Fibroblast of villous mesenchyme (primary cell): ENCODE results near the gene PFDN6. TPM values are rescaled to one million over a fixed set of nuclear protein-coding genes. Genes with fewer than 3 reads are reported as not detected.
A peak's percentile ranks its signal among the peaks of the same experiment; 100 is the strongest.

Experiments
- DNase-seq: peaks from one replicate; pipeline ENCODE4 v3.0.0-alpha.2; 2010; ENCODE audit warnings: low read depth
- H3K4me3 ChIP-seq: 2 replicates; pipeline ENCODE4 v1.5.1; 2011; ENCODE audit warnings: low read depth, mild to moderate bottlenecking, low read length
- CTCF ChIP-seq: IDR thresholded peaks from 2 replicates; pipeline ENCODE4 v1.5.1; 2012; ENCODE audit warnings: low read depth, mild to moderate bottlenecking, low read length; ENCODE audit not compliant: insufficient read depth
- total RNA-seq: library from RNA; depleted of rRNA; stranded (reverse); fragments of >200 nt; gene quantifications from 2 replicates; pipeline ENCODE4 v1.2.3, GENCODE V29; 2012

PFDN6 gene
- total RNA-seq, 1 donor: 34.5 TPM

DNA sequence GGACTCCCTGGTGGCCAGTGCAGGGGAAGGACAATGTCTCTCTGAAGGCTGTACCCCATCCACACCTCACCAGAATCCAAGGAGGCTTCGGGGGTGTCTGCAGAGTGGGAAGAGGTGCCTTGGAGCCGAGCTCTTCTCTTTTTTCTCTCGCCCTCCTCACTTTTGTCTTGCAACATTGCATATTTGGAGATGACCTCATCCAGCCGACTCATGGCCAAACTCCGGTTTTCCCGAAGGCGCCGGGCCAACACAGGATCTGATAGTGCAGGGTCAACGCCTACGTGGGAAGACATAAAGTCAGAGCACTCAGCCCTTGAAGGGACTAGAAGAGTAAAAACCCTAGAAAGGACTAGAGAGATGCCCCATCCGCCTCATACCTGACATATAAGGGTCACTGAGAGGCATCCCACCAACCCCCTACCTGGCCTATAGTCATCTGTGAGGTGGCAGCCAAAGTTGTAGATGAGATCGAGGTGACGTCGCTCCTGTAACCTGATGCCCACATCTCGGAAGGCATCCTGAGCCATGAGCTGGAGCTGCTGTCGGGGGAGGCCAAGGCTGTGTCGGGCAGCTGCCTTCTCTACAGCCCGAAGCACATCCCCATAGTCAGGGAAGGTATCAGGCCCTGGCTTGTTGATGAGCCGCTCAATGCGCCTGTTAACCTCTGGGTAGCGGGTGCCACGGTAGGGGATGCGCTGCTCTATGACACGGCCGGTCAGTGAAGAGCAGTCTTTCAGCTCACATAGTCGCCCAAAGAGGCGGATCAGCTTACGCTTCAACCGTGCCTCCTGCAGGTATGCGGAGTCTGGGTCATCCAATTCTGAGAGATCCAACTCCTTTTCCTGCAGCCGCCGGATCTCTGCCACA is 31.1 kb downstream of the PFDN6 start:
- H3K4me3 ChIP-seq: peak overlapping the region; percentile 28
- no peak for TF ChIP-seq CTCF
- peak; percentile 96 for DNase-seq

GRCh38 chr6:33321227-33321626 is 31.8 kb downstream of the PFDN6 start:
- DNase-seq: no peak
- TF ChIP-seq CTCF: no peak
- H3K4me3 ChIP-seq: peak overlapping the region; percentile 79

GRCh38 chr6:33323623-33323948 is 34.2 kb downstream of the PFDN6 start:
- no peak for DNase-seq
- peak overlapping the region; percentile 79 for H3K4me3 ChIP-seq
- TF ChIP-seq CTCF: no peak

DNA sequence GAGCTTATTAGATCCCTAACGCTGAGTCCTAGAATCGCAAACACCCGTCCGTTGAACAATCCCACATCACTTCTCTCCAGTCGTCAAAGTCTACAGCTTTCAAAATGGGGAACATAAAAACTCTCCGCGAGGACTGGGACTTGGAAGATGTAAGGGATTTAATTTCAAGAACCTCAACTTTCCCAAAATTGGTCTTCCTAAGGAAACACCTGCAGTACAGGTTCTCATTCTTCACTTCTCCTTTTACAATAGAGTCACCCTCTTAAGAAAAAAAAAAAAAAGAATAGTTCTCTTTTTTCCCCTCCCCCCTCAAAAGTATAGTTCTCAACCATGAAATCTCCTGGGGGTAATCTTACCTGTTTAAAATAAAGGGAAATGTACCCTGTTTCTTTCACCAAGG is 34.7 kb downstream of the PFDN6 start:
- H3K4me3 ChIP-seq: no peak overlapping the region
- TF ChIP-seq CTCF: no peak
- DNase-seq: no peak

DNA sequence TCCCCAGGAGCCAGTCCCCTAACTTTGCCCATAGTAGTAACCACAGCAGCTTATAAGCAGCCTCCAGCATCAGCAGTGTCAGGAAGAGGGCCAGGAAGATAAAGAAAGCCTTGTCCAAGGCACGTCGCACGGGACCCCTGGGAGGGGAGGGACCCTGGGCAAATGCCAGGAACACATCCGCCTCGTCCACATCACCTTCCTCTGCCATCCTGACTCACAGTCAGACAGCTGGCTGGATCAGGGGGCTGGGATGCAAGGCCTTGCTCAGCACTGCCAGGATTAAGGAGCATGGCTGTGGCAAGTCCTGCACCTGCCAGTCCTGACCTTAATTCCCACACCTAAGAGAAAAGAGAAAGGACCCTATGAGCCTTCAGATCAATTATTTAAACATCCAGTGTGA is 39.7 kb downstream of the PFDN6 start:
- H3K4me3 ChIP-seq: no peak overlapping the region
- TF ChIP-seq CTCF: no peak
- DNase-seq: no peak

- no peak for TF ChIP-seq CTCF
- DNase-seq: no peak
- H3K4me3 ChIP-seq: no peak overlapping the region
Observed at GRCh38 chr6:33330736-33331135, 41.3 kb downstream of the PFDN6 start.

GRCh38 chr6:33333666-33334065 is 44.3 kb downstream of the PFDN6 start:
- TF ChIP-seq CTCF: no peak
- H3K4me3 ChIP-seq: no peak overlapping the region
- DNase-seq: no peak
